COR-L47 (cell line): ENCODE data around the gene NDC1.
"Not testable (repeated sequence)": the region's sequence is repeated elsewhere in the genome, so short reads cannot be mapped to it uniquely, and the experiment has no call there.

Experiments used
- DNase-seq: peaks from one replicate; lab custom pipeline; 2025; lab: John Stamatoyannopoulos, UW

NDC1 gene

GRCh38 chr1:53765657-53766056 lies 72.4 kb downstream of the NDC1 start:
- DNase-seq: no peak

- DNase-seq: no peak
Observed at GRCh38 chr1:53763911-53764310, 74.2 kb downstream of the NDC1 start.

- no peak for DNase-seq
Observed at GRCh38 chr1:53763461-53763860, 74.6 kb downstream of the NDC1 start.

GRCh38 chr1:53760497-53760896 lies 77.6 kb downstream of the NDC1 start:
- DNase-seq: not testable (repeated sequence)

- DNase-seq: no peak
Observed at GRCh38 chr1:53755874-53756273, 82.2 kb downstream of the NDC1 start.

GRCh38 chr1:53754484-53755312 lies 83.4 kb downstream of the NDC1 start:
- peak; percentile 7 for DNase-seq

- no peak for DNase-seq
Observed at GRCh38 chr1:53752281-53752680, 85.8 kb downstream of the NDC1 start.

- no peak for DNase-seq
Observed at GRCh38 chr1:53747841-53748240, 90.3 kb downstream of the NDC1 start.

- DNase-seq: no peak
Observed at GRCh38 chr1:53740621-53741105, 97.4 kb downstream of the NDC1 start.

GRCh38 chr1:53739109-53739681 lies 98.9 kb downstream of the NDC1 start, which contains the start of gene GLIS1:
Gene GLIS1, minus strand, starts transcription at chr1:53739164. Its CDS starts 1,100 bp downstream, at chr1:53738064.
- DNase-seq: peak; percentile 79

GRCh38 chr1:53738205-53739108 lies 99.6 kb downstream of the NDC1 start:
- no peak for DNase-seq

- DNase-seq: no peak
Observed at GRCh38 chr1:53737648-53738204, 100.4 kb downstream of the NDC1 start.

GRCh38 chr1:53736290-53736689 lies 101.8 kb downstream of the NDC1 start:
- no peak for DNase-seq

- DNase-seq: no peak
Observed at GRCh38 chr1:53735681-53736080, 102.4 kb downstream of the NDC1 start.

- no peak for DNase-seq
Observed at GRCh38 chr1:53735261-53735660, 102.8 kb downstream of the NDC1 start.

- DNase-seq: no peak
Observed at GRCh38 chr1:53734650-53735211, 103.4 kb downstream of the NDC1 start.

- DNase-seq: no peak
Observed at GRCh38 chr1:53733975-53734649, 104.0 kb downstream of the NDC1 start.

- no peak for DNase-seq
Observed at GRCh38 chr1:53733447-53733931, 104.6 kb downstream of the NDC1 start.

GRCh38 chr1:53732912-53733317 lies 105.2 kb downstream of the NDC1 start:
- DNase-seq: no peak

- no peak for DNase-seq
Observed at GRCh38 chr1:53732409-53732808, 105.7 kb downstream of the NDC1 start.

GRCh38 chr1:53731779-53732305 lies 106.3 kb downstream of the NDC1 start:
- no peak for DNase-seq
